HCT116 (cell line): ENCODE data around the gene MYEOV. TPM values are rescaled to one million over a fixed set of nuclear protein-coding genes. Genes with fewer than 3 reads are reported as not detected.

ENCODE experiments used
- ATAC-seq: fragments of 200-7000 bp; cut with Tn5 transposase; 2 replicates; pipeline ENCODE4 v1.9.1; 2020; ENCODE audit warnings: mild to moderate bottlenecking, moderate library complexity
- BruUV-seq: library from RNA; stranded (reverse); fragments of 400-500 nt; replicated peaks from 2 replicates; lab custom pipeline; 2021; lab: Mats Ljungman, UMichigan
- CTCF ChIA-PET: fragments of 300-600 bp; sonication (Branson Sonifier 250); formaldehyde crosslinking; loops from one replicate; lab custom pipeline; 2021; ENCODE audit warnings: antibody characterized with exemption; lab: Charles Lee
- POLR2A ChIA-PET: fragments of 300-600, 350-600 bp; sonication (Branson Sonifier 250); formaldehyde crosslinking; loops from one replicate; lab custom pipeline; 2021; ENCODE audit warnings: antibody characterized with exemption; lab: Charles Lee
- RAD21 ChIA-PET, 2 experiments: fragments of 300-600 bp; sonication (Branson Sonifier 250); formaldehyde crosslinking; loops; one replicate each; lab custom pipeline; 2023; ENCODE audit warnings: low total read pairs in 2 of 2; ENCODE audit not compliant: uncharacterized antibody in 2 of 2, unreplicated experiment in 2 of 2, low non-redundant PET in 1 of 2; lab: Charles Lee
- DNase-seq: peaks from one replicate; pipeline ENCODE4 v3.0.0-alpha.2; 2010; ENCODE audit warnings: low read depth, low spot score
- H2AFZ ChIP-seq: fragments of 200-600 bp; shearing (Covaris generic), sonication (generic); 2 replicates; pipeline ENCODE4 v1.6.1; 2017; ENCODE audit warnings: low read depth, mixed run types, mixed read lengths, antibody characterized with exemption, low read length; ENCODE audit not compliant: poor library complexity, severe bottlenecking
- H3K27ac ChIP-seq: 2 replicates; pipeline ENCODE4 v1.5.1; 2012; ENCODE audit warnings: low read depth, low read length
- H3K27me3 ChIP-seq: fragments of 200-600 bp; sonication (generic); 2 replicates; pipeline ENCODE4 v1.6.1; 2016; ENCODE audit warnings: mixed run types, low read length, mixed read lengths; ENCODE audit not compliant: insufficient read depth
- H3K36me3 ChIP-seq, 2 experiments: fragments of 200-500 bp in 1 of 2; fragments of 200-600 bp in 1 of 2; sonication (Bioruptor generic) in 1 of 2; sonication (generic) in 1 of 2; 2 replicates each; pipeline versions ENCODE4 v1.5.1 to v1.6.1; 2014 to 2016; ENCODE audit warnings: low read length in 2 of 2, inconsistent platforms in 1 of 2, mixed read lengths in 1 of 2, mixed run types in 1 of 2; ENCODE audit not compliant: insufficient read depth in 2 of 2, control insufficient read depth in 1 of 2
- H3K4me1 ChIP-seq, 2 experiments: fragments of 200-600 bp in 1 of 2; sonication (generic) in 1 of 2; 2 replicates each; pipeline versions ENCODE4 v1.5.1 to v1.6.1; 2012 to 2017; ENCODE audit warnings: low read length in 2 of 2, inconsistent platforms in 1 of 2, mild to moderate bottlenecking in 1 of 2, mixed read lengths in 1 of 2, mixed run types in 1 of 2, moderate library complexity in 1 of 2; ENCODE audit not compliant: insufficient read depth in 2 of 2, control insufficient read depth in 1 of 2
- H3K4me2 ChIP-seq: fragments of 200-600 bp; sonication (generic); 2 replicates; pipeline ENCODE4 v1.6.1; 2017; ENCODE audit warnings: mixed run types, low read length, mixed read lengths
- H3K4me3 ChIP-seq, 2 experiments: fragments of 200-600 bp in 1 of 2; sonication (generic) in 1 of 2; replicated peaks in 1 of 2; 2 replicates each; pipeline ENCODE4 v1.5.1; 2011 to 2016; ENCODE audit warnings: low read length in 2 of 2, control low read depth in 1 of 2, low read depth in 1 of 2, mild to moderate bottlenecking in 1 of 2, mixed read lengths in 1 of 2, mixed run types in 1 of 2
- H3K79me2 ChIP-seq: fragments of 200-600 bp; sonication (generic); 2 replicates; pipeline ENCODE4 v1.6.1; 2017; ENCODE audit warnings: mild to moderate bottlenecking, mixed run types, low read length, moderate library complexity, mixed read lengths; ENCODE audit not compliant: insufficient read depth
- H3K9ac ChIP-seq: fragments of 200-600 bp; sonication (generic); 2 replicates; pipeline ENCODE4 v1.6.1; 2016; ENCODE audit warnings: low read length, mixed read lengths
- H3K9me2 ChIP-seq: fragments of 200-600 bp; sonication (generic), shearing (Covaris generic); 2 replicates; pipeline ENCODE4 v1.6.1; 2017; ENCODE audit warnings: mixed run types, mild to moderate bottlenecking, moderate library complexity; ENCODE audit not compliant: insufficient read depth
- H3K9me3 ChIP-seq, 2 experiments: fragments of 200-500 bp in 1 of 2; fragments of 200-600 bp in 1 of 2; sonication (Bioruptor generic) in 1 of 2; sonication (generic) in 1 of 2; 2 replicates each; pipeline ENCODE4 v1.6.1; 2014 to 2017; ENCODE audit warnings: low read length in 2 of 2, mixed read lengths in 2 of 2, inconsistent platforms in 1 of 2, low read depth in 1 of 2, mild to moderate bottlenecking in 1 of 2, mixed run types in 1 of 2, moderate library complexity in 1 of 2; ENCODE audit not compliant: control insufficient read depth in 1 of 2, insufficient read depth in 1 of 2
- H4K20me1 ChIP-seq: fragments of 200-600 bp; sonication (generic), shearing (Covaris generic); 2 replicates; pipeline ENCODE4 v1.6.1; 2017; ENCODE audit warnings: mixed run types, mild to moderate bottlenecking, moderate library complexity; ENCODE audit not compliant: insufficient read depth
- ATF3 ChIP-seq: IDR thresholded peaks from 2 replicates; pipeline ENCODE4 v1.6.1; 2012
- CBX3 ChIP-seq: IDR thresholded peaks from 2 replicates; pipeline ENCODE4 v1.6.1; 2012; ENCODE audit warnings: low read depth
- CTCF ChIP-seq, 3 experiments: fragments of 200-600 bp in 1 of 3; sonication (generic) in 1 of 3; IDR thresholded peaks in 2 of 3; conservative IDR thresholded peaks in 1 of 3; 2 replicates each; pipeline ENCODE4 v1.5.1; 2012 to 2017; ENCODE audit warnings: low read depth in 2 of 3, low read length in 2 of 3, antibody characterized with exemption in 1 of 3, borderline replicate concordance in 1 of 3, control low read depth in 1 of 3, mild to moderate bottlenecking in 1 of 3, mixed read lengths in 1 of 3, mixed run types in 1 of 3, moderate library complexity in 1 of 3; ENCODE audit not compliant: insufficient read depth in 1 of 3
- EGR1 ChIP-seq: IDR thresholded peaks from 2 replicates; pipeline ENCODE4 v1.6.1; 2012; ENCODE audit warnings: low read depth
- FOSL1 ChIP-seq: IDR thresholded peaks from 2 replicates; pipeline ENCODE4 v1.6.1; 2012; ENCODE audit warnings: low read depth
- JUND ChIP-seq: IDR thresholded peaks from 2 replicates; pipeline ENCODE4 v1.6.1; 2012
- POLR2A ChIP-seq: IDR thresholded peaks from 2 replicates; pipeline ENCODE4 v1.7.0; 2011; ENCODE audit warnings: borderline replicate concordance; ENCODE audit not compliant: insufficient read depth, insufficient read length; ENCODE audit errors: extremely low read depth
- RAD21 ChIP-seq: IDR thresholded peaks from 2 replicates; pipeline ENCODE4 v1.6.1; 2012; ENCODE audit warnings: low read depth, mild to moderate bottlenecking
- SP1 ChIP-seq: IDR thresholded peaks from 2 replicates; pipeline ENCODE4 v1.6.1; 2012; ENCODE audit warnings: low read depth
- SRF ChIP-seq: IDR thresholded peaks from 2 replicates; pipeline ENCODE4 v1.6.1; 2012; ENCODE audit warnings: low read depth
- TCF7L2 ChIP-seq: IDR thresholded peaks from 2 replicates; pipeline ENCODE4 v1.7.0; 2011; ENCODE audit warnings: borderline replicate concordance, inconsistent platforms; ENCODE audit not compliant: insufficient read depth, insufficient read length; ENCODE audit errors: extremely low read depth
- YY1 ChIP-seq: IDR thresholded peaks from 2 replicates; pipeline ENCODE4 v1.6.1; 2011; ENCODE audit warnings: low read length, low read depth, moderate library complexity, mild to moderate bottlenecking; ENCODE audit not compliant: insufficient replicate concordance; ENCODE audit errors: extremely low read depth
- ZBTB33 ChIP-seq: IDR thresholded peaks from 2 replicates; pipeline ENCODE4 v1.6.1; 2011; ENCODE audit warnings: mild to moderate bottlenecking, low read length, moderate library complexity; ENCODE audit not compliant: insufficient replicate concordance; ENCODE audit errors: extremely low read depth
- ZFX ChIP-seq: fragments of 450-650 bp; IDR thresholded peaks from 2 replicates; pipeline ENCODE4 v1.6.1; 2017
- intact Hi-C: fragments of 100-400 bp; cut with micrococcal nuclease; formaldehyde crosslinking; loops from 2 replicates; pipeline ENCODE4 v1.10.0; 2022
- total RNA-seq: library from RNA; stranded (reverse); gene quantifications from one replicate; pipeline ENCODE4 v1.2.1, GENCODE V29; 2021; ENCODE audit not compliant: unreplicated experiment

MYEOV gene
- total RNA-seq, 1 experiment from 2014 or later = 135 TPM

- ChIA-PET RAD21 (no interaction called here), POLR2A (no interaction called here), CTCF (no interaction called here)
- intact Hi-C loops = no loop called here
- no TSS peak for BruUV-seq
- no peaks in the 10 kb centered on the region for H3K36me3 ChIP-seq
- TF ChIP-seq POLR2A (no peak), SP1 (peak; percentile 65), YY1 (peak; percentile 19), JUND (peak; percentile 60), FOSL1 (peak; percentile 40), CBX3 (peak; percentile 85; the same call in 1 of the 2 replicates)
- peaks cover 12 to 25% of the 10 kb centered on the region in 2 experiments for H3K4me1 ChIP-seq
- peak; percentile 91 for ATAC-seq
- H3K9ac ChIP-seq = peak overlapping the region; percentile 13
- H4K20me1 ChIP-seq = no peaks in the 10 kb centered on the region
- H2AFZ ChIP-seq = peak overlapping the region; percentile 14
- peak overlapping the region; percentile 6; the same call in 1 of the 2 replicates for H3K27ac ChIP-seq
- DNase-seq = peak; percentile 68
- no peaks in the 10 kb centered on the region for H3K27me3 ChIP-seq
- H3K4me3 ChIP-seq = peak overlapping the region in 1 of 2 experiments; percentile 21; a peak in 1 of 4 replicates
- H3K9me3 ChIP-seq = peaks cover 0 to 4% of the 10 kb centered on the region in 2 experiments; a peak in 1 of 4 replicates
- no peaks in the 10 kb centered on the region for H3K79me2 ChIP-seq
- H3K9me2 ChIP-seq = no peaks in the 10 kb centered on the region
- peak overlapping the region; percentile 70 for H3K4me2 ChIP-seq
These were observed 13.0 kb upstream of the MYEOV start for GRCh38 chr11:69280994-69281393.

GRCh38 chr11:69283446-69283845, 10.5 kb upstream of the MYEOV start:
- Histone ChIP-seq H3K36me3 (no peaks in the 10 kb centered on the region), H3K9me3 (peaks cover 0 to 4% of the 10 kb centered on the region in 2 experiments; a peak in 1 of 4 replicates), H3K9ac (no peak overlapping the region), H3K9me2 (no peaks in the 10 kb centered on the region), H3K4me3 (no peak overlapping the region), H3K27me3 (no peaks in the 10 kb centered on the region), H2AFZ (no peak overlapping the region), H3K27ac (no peak overlapping the region), H3K4me1 (peaks cover 12 to 25% of the 10 kb centered on the region in 2 experiments), H3K4me2 (no peak overlapping the region), H4K20me1 (no peaks in the 10 kb centered on the region), H3K79me2 (no peaks in the 10 kb centered on the region)
- ChIA-PET CTCF (interaction anchor here (3.5 kb wide), 1 partner anchor 9 kb away, joined by 8 read pairs; no protein-coding TSS in a partner anchor), RAD21 (no interaction called here), POLR2A (no interaction called here)
- intact Hi-C loops = no loop called here
- TF ChIP-seq TCF7L2 (no peak), ATF3 (no peak), ZBTB33 (no peak), CTCF (IDR thresholded peaks at IDR 0.05 in 2 of 3, conservative IDR thresholded peaks at IDR 0.05 in 1 of 3; ENCODE audit: borderline replicate concordance in 1 of 3, insufficient read depth in 1 of 3, low read depth in 2 of 3, low read length in 2 of 3) (no peak), POLR2A (no peak), EGR1 (no peak), RAD21 (no peak), CBX3 (no peak), ZFX (no peak), SRF (no peak)
- no TSS peak for BruUV-seq
- ATAC-seq (no peak), DNase-seq (no peak)
